Measurements from ENCODE around the gene FMNL1. TPM values are rescaled to one million over a fixed set of nuclear protein-coding genes. Genes with fewer than 3 reads are reported as not detected.

Gene FMNL1
- total RNA-seq, 1 donor from 2014 or later = 30.7 TPM

GRCh38 chr17:45222289-45222995 is 757 bp downstream of the FMNL1 start:
- no peak for DNase-seq (ENCODE audit: low spot score)

GRCh38 chr17:45222996-45223538 is 1.4 kb downstream of the FMNL1 start:
- no peak for DNase-seq (ENCODE audit: low spot score)

GRCh38 chr17:45223539-45224528 is 2.1 kb downstream of the FMNL1 start:
- no peak for DNase-seq (ENCODE audit: low spot score)

GRCh38 chr17:45224671-45225050 is 3.0 kb downstream of the FMNL1 start:
- DNase-seq (ENCODE audit: low spot score) = no peak

- DNase-seq (ENCODE audit: low spot score) = no peak
Observed at GRCh38 chr17:45225051-45225700, 3.5 kb downstream of the FMNL1 start.

- peak; percentile 79 for DNase-seq (ENCODE audit: low spot score)
Observed at GRCh38 chr17:45225964-45226530, 4.4 kb downstream of the FMNL1 start.

- DNase-seq (ENCODE audit: low spot score) = no peak
Observed at GRCh38 chr17:45226576-45226975, 4.9 kb downstream of the FMNL1 start.

- DNase-seq (ENCODE audit: low spot score) = peak; percentile 10
Observed at GRCh38 chr17:45227101-45227925, 5.6 kb downstream of the FMNL1 start.

GRCh38 chr17:45227926-45228762 is 6.5 kb downstream of the FMNL1 start:
- no peak for DNase-seq (ENCODE audit: low spot score)

GRCh38 chr17:45228763-45229539 is 7.3 kb downstream of the FMNL1 start:
- DNase-seq (ENCODE audit: low spot score) = peak; percentile 80

GRCh38 chr17:45229681-45230409 is 8.2 kb downstream of the FMNL1 start:
- no peak for DNase-seq (ENCODE audit: low spot score)

- no peak for DNase-seq (ENCODE audit: low spot score)
Observed at GRCh38 chr17:45230410-45230786, 8.7 kb downstream of the FMNL1 start.

GRCh38 chr17:45230787-45231480 is 9.2 kb downstream of the FMNL1 start:
- DNase-seq (ENCODE audit: low spot score) = no peak

GRCh38 chr17:45231481-45232116 is 9.9 kb downstream of the FMNL1 start:
- no peak for DNase-seq (ENCODE audit: low spot score)

- no peak for DNase-seq (ENCODE audit: low spot score)
Observed at GRCh38 chr17:45232514-45233422, 11.1 kb downstream of the FMNL1 start.

GRCh38 chr17:45233423-45233924 is 11.8 kb downstream of the FMNL1 start:
- DNase-seq (ENCODE audit: low spot score) = no peak

Measured in mucosa of gallbladder (tissue), 1 donor.